Dendritic cell treated with granulocyte-macrophage colony-stimulating factor and Interleukin-4, amounts not matched to agents 40 ng/mL and 50 ng/mL, for 4 days (primary cell): ENCODE results near the gene UMOD.

Experiments
- H3K27ac Mint-ChIP-seq: one replicate; pipeline ENCODE4 v1.8.0; 2022; ENCODE audit warnings: mild to moderate bottlenecking, mixed read lengths
- H3K27me3 Mint-ChIP-seq: one replicate; pipeline ENCODE4 v1.8.0; 2022; ENCODE audit warnings: mild to moderate bottlenecking, mixed read lengths
- H3K36me3 Mint-ChIP-seq: one replicate; pipeline ENCODE4 v1.8.0; 2022; ENCODE audit warnings: low read depth, mixed read lengths
- H3K4me1 Mint-ChIP-seq: one replicate; pipeline ENCODE4 v1.8.0; 2022; ENCODE audit warnings: low read depth, mixed read lengths
- H3K4me3 Mint-ChIP-seq: one replicate; pipeline ENCODE4 v1.8.0; 2022; ENCODE audit warnings: mild to moderate bottlenecking, moderate library complexity, mixed read lengths
- H3K9me3 Mint-ChIP-seq: one replicate; pipeline ENCODE4 v1.8.0; 2022; ENCODE audit warnings: mixed read lengths
- intact Hi-C: fragments of 100-400 bp; cut with micrococcal nuclease; formaldehyde crosslinking; loops from one replicate; pipeline ENCODE4 v1.15.0; 2022

The UMOD gene

GRCh38 chr16:20289571-20289970 lies 62.9 kb downstream of the UMOD start:
- Mint-ChIP-seq H3K27ac (no peak overlapping the region), H3K9me3 (no peaks in the 10 kb centered on the region), H3K36me3 (no peaks in the 10 kb centered on the region), H3K4me1 (no peaks in the 10 kb centered on the region), H3K4me3 (no peak overlapping the region), H3K27me3 (peaks cover 8% of the 10 kb centered on the region)
- intact Hi-C loops: no loop called here

GRCh38 chr16:20285993-20286499 lies 66.5 kb downstream of the UMOD start:
- intact Hi-C loops: no loop called here
- no peaks in the 10 kb centered on the region for H3K9me3 Mint-ChIP-seq
- no peaks in the 10 kb centered on the region for H3K36me3 Mint-ChIP-seq
- no peaks in the 10 kb centered on the region for H3K4me1 Mint-ChIP-seq
- H3K27me3 Mint-ChIP-seq: peaks cover 3% of the 10 kb centered on the region
- H3K4me3 Mint-ChIP-seq: no peak overlapping the region
- no peak overlapping the region for H3K27ac Mint-ChIP-seq
